Body of pancreas (tissue), 4 donors: ENCODE data around the gene CEP72. TPM values are rescaled to one million over a fixed set of nuclear protein-coding genes. Genes with fewer than 3 reads are reported as not detected.

Source experiments
- ATAC-seq: fragments of 150-250 bp; one replicate; pipeline ENCODE4 v1.9.1; 2016
- DNase-seq, 4 donors: peaks; one replicate each; pipeline ENCODE4 v3.0.0-alpha.2; 2019
- H3K27ac ChIP-seq, 4 donors: fragments of 200-600 bp; sonication (generic); 1 replicate in 3 of 4; 2 replicates in 1 of 4; pipeline versions ENCODE4 v1.5.1 to v1.6.1; 2016 to 2019; ENCODE audit warnings: mild to moderate bottlenecking in 1 of 4, mixed read lengths in 1 of 4, moderate library complexity in 1 of 4
- H3K27me3 ChIP-seq, 2 donors: fragments of 200-600 bp; sonication (generic); one replicate each; pipeline ENCODE4 v1.6.0; 2016; ENCODE audit warnings: mild to moderate bottlenecking in 1 of 2
- H3K36me3 ChIP-seq, 2 donors: fragments of 200-600 bp; sonication (generic); replicated peaks in 1 of 2; 2 replicates each; pipeline ENCODE4 v1.5.1; 2016; ENCODE audit warnings: low read depth in 2 of 2; ENCODE audit not compliant: insufficient read depth in 1 of 2
- H3K4me1 ChIP-seq: fragments of 200-600 bp; sonication (generic); one replicate; pipeline ENCODE4 v1.6.0; 2016
- H3K4me3 ChIP-seq, 2 donors: fragments of 200-600 bp; sonication (generic); 1 replicate in 1 of 2; 2 replicates in 1 of 2; pipeline ENCODE4 v1.5.1; 2016 to 2019
- H3K9me3 ChIP-seq, 3 donors: fragments of 200-600 bp; sonication (generic); 1 replicate in 2 of 3; 2 replicates in 1 of 3; pipeline ENCODE4 v1.5.1; 2016
- CTCF ChIP-seq, 7 experiments: fragments of 450-650 bp in 4 of 7; fragments of 200-600 bp in 3 of 7; sonication (generic) in 3 of 7; IDR thresholded peaks; one replicate each; pipeline ENCODE4 v1.5.1; 2016 to 2019; ENCODE audit warnings: antibody characterized with exemption in 7 of 7
- POLR2A ChIP-seq, 3 donors: fragments of 450-650 bp; IDR thresholded peaks; one replicate each; pipeline ENCODE4 v1.6.1; 2016; ENCODE audit warnings: antibody characterized with exemption in 3 of 3, mild to moderate bottlenecking in 2 of 3
- WGBS, 2 donors: methylation state at CpG; one replicate each; pipeline ENCODE4 v1.1.5; 2017; 5-methylcytosine and 5-hydroxymethylcytosine counted together
- intact Hi-C: fragments of 100-400 bp; cut with DNase I; formaldehyde crosslinking; loops from one replicate; pipeline ENCODE4 v1.15.1; 2023
- total RNA-seq, 2 donors: library from RNA; depleted of rRNA; stranded (reverse); fragments of >200 nt; gene quantifications; one replicate each; pipeline ENCODE4 v1.1.0, GENCODE V29; 2016

Gene CEP72
- total RNA-seq, 2 donors from 2014 or later = 1.3 to 7.8 TPM

- no peaks in the 10 kb centered on the region for H3K9me3 ChIP-seq
- TF ChIP-seq CTCF (IDR thresholded peaks at IDR 0.05) (no peak), POLR2A (IDR thresholded peaks at IDR 0.05) (no peak)
- intact Hi-C loops = no loop called here
- H3K36me3 ChIP-seq = peaks cover 0 to 11% of the 10 kb centered on the region in 2 donors
- WGBS, 2 donors = 93 to 100% methylated on average over 10 to 17 of the region's 20 CpGs
- DNase-seq (no peak), ATAC-seq (no peak)
- no peak overlapping the region for H3K4me3 ChIP-seq
- no peak overlapping the region for H3K27ac ChIP-seq
- H3K4me1 ChIP-seq = no peaks in the 10 kb centered on the region
- H3K27me3 ChIP-seq = no peaks in the 10 kb centered on the region
These were observed 27.6 kb downstream of the CEP72 start for GRCh38 chr5:639584-640213.

DNA sequence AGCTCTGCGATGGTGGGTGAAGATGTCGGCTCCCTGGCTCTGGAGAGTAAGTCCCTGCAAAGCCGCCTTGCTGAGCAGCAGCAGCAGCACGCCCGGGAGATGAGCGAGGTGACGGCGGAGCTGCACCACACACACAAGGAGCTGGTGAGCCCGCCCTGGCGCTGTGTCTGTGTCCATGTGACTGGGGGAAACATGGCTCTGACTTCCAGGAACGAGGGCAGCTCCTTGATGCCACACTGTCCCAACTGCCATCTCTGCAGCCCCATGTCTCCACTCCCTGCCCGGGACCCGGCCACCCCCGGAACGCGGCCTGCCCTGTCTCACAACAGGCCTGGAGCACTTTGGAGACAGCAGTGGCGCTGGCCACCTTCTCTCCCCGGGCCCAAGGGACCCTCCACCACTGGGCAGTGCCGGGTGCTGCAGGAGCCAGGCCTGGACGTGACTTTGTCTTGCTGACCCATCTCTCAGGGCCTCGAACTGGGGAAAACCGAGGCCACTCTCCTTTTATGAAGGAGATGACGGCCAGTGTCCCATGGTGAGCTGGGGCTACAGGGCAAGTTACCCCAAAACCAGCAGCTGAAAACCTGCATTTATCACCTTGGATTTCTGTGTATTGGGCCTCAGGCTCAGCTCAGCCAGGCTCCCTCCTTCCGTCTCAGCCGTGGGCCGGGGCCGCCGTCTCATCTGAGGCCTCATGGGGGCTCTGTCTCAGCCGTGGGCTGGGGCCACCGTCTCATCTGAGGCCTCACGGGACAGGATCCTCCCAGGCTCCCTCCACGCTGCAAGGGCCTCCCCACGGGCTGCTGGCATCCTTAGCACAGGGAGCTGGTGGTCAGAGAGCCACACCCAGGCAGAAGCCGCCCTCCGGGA is 28.6 kb downstream of the CEP72 start:
- no peaks in the 10 kb centered on the region for H3K27me3 ChIP-seq

DNA sequence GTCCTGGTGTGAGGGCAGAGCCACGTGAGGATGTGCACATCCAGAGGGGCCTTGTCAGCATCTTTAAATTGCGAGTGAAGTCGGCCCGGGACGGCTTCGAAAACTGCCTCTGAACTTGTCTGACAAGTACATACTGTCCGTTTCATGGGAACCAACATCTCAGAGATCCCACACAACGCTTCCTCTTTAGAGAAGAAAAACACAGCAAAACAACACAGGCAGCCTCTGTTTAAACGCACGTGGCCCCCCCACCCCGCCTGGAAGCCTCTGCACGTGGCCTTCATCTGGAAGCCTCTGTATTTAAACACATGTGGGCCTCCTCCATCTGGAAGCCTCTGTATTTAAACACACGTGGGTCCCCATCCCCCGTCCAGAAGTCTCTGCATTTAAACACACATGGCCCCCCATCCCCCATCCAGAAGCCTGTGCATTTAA is 29.2 kb downstream of the CEP72 start:
- H3K4me3 ChIP-seq = no peak overlapping the region
- no peak for ATAC-seq
- H3K4me1 ChIP-seq = no peaks in the 10 kb centered on the region
- TF ChIP-seq CTCF (IDR thresholded peaks at IDR 0.05) = no peak
- TF ChIP-seq POLR2A (IDR thresholded peaks at IDR 0.05) = no peak
- peaks cover 0 to 3% of the 10 kb centered on the region in 2 donors for H3K36me3 ChIP-seq
- 87 to 93% methylated on average over 14 of the region's 14 CpGs for WGBS, 2 donors
- no peaks in the 10 kb centered on the region for H3K9me3 ChIP-seq
- H3K27ac ChIP-seq = no peak overlapping the region
- no peak for DNase-seq
- H3K27me3 ChIP-seq = no peaks in the 10 kb centered on the region
- intact Hi-C loops = no loop called here

More for the DNA sequence above, 28.6 kb downstream of the CEP72 start:
- TF ChIP-seq CTCF (IDR thresholded peaks at IDR 0.05) (no peak), POLR2A (IDR thresholded peaks at IDR 0.05) (no peak)
- intact Hi-C loops = no loop called here
- H3K36me3 ChIP-seq = peaks cover 0 to 6% of the 10 kb centered on the region in 2 donors
- no peak overlapping the region for H3K4me3 ChIP-seq
- H3K4me1 ChIP-seq = no peaks in the 10 kb centered on the region
- H3K9me3 ChIP-seq = no peaks in the 10 kb centered on the region
- DNase-seq (no peak), ATAC-seq (no peak)
- no peak overlapping the region for H3K27ac ChIP-seq
- 90 to 92% methylated on average over 7 to 35 of the region's 35 CpGs for WGBS, 2 donors

DNA sequence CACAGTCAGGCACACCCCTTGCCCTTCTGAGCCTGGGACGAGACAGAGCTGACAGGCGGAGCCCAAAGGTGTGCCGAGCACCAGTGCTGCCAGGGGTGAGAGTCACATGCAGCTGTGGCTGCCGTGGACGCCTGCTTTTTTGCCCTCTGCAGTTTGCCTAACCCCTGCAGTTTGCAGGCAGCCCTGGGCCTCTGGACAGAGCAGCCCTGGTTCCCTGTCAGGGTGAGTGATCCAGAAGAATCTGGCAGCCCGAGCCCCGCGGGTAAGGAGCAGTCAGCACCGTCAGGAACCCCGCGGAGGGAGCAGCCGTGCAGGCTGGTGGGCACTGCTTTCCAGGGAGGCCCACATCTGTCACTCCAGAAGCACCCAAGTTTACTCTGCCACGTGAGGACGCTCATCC is 30.3 kb downstream of the CEP72 start:
- Histone ChIP-seq H3K9me3 (no peaks in the 10 kb centered on the region), H3K4me3 (no peak overlapping the region), H3K27me3 (no peaks in the 10 kb centered on the region), H3K27ac (no peak overlapping the region), H3K36me3 (peaks cover 0 to 3% of the 10 kb centered on the region in 2 donors), H3K4me1 (no peaks in the 10 kb centered on the region)
- no peak for DNase-seq
- TF ChIP-seq CTCF (IDR thresholded peaks at IDR 0.05) (no peak), POLR2A (IDR thresholded peaks at IDR 0.05) (no peak)
- intact Hi-C loops = no loop called here
- ATAC-seq = no peak
- 90 to 96% methylated on average over 2 to 12 of the region's 14 CpGs for WGBS, 2 donors
